ENCODE measurements around the gene ADORA2A. TPM values are rescaled to one million over a fixed set of nuclear protein-coding genes. Genes with fewer than 3 reads are reported as not detected.
A peak's percentile ranks its signal among the peaks of the same experiment; 100 is the strongest.

ADORA2A gene
- total RNA-seq, 2 donors from 2014 or later = 5.9 to 7.1 TPM

GRCh38 chr22:24392218-24392931 lies 35.0 kb upstream of the ADORA2A start:
- peaks cover 12% of the 10 kb centered on the region for H3K36me3 ChIP-seq
- DNase-seq (ENCODE audit: low spot score) = no peak
- peak overlapping the region in 1 of 2 donors; percentile 60 for H3K27ac ChIP-seq
- H3K4me1 ChIP-seq = peaks cover 0 to 58% of the 10 kb centered on the region in 2 donors
- no peak overlapping the region for H3K4me3 ChIP-seq
- TF ChIP-seq, protein P1, sequence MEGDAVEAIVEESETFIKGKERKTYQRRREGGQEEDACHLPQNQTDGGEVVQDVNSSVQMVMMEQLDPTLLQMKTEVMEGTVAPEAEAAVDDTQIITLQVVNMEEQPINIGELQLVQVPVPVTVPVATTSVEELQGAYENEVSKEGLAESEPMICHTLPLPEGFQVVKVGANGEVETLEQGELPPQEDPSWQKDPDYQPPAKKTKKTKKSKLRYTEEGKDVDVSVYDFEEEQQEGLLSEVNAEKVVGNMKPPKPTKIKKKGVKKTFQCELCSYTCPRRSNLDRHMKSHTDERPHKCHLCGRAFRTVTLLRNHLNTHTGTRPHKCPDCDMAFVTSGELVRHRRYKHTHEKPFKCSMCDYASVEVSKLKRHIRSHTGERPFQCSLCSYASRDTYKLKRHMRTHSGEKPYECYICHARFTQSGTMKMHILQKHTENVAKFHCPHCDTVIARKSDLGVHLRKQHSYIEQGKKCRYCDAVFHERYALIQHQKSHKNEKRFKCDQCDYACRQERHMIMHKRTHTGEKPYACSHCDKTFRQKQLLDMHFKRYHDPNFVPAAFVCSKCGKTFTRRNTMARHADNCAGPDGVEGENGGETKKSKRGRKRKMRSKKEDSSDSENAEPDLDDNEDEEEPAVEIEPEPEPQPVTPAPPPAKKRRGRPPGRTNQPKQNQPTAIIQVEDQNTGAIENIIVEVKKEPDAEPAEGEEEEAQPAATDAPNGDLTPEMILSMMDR (IDR thresholded peaks at IDR 0.05) = no peak
- H3K27me3 ChIP-seq = no peaks in the 10 kb centered on the region
- no peaks in the 10 kb centered on the region for H3K9me3 ChIP-seq

DNA sequence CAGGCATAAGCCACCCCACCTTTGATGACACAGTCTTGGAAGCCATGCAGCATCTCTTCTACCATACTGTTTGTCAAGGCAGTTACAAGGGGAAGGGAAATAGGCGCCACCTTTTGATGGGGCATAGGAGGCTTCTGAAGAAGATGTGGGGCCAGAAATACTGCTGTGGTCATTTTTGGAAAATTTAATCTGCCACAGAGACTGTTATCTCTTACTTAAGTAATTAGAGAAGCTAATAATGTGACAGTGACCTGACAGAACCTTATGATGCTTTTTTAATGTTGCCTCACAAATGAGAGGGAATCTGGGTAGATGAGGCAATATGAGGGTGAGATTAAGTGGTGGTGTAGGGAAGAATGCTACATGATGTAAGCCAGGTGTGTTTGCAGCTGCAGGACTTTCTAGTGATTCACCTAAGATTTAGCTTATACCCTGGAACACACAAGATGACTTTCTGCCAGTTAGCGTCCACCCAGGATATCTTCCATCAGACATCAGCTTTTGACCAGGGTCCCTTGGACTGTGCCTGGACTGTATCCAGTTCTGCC lies 34.3 kb upstream of the ADORA2A start:
- Histone ChIP-seq H3K4me3 (no peak overlapping the region), H3K27ac (no peak overlapping the region), H3K4me1 (peaks cover 0 to 63% of the 10 kb centered on the region in 2 donors), H3K9me3 (no peaks in the 10 kb centered on the region), H3K36me3 (peaks cover 17% of the 10 kb centered on the region), H3K27me3 (no peaks in the 10 kb centered on the region)
- DNase-seq (ENCODE audit: low spot score) = no peak
- TF ChIP-seq, protein P1 (IDR thresholded peaks at IDR 0.05) = no peak

GRCh38 chr22:24393848-24394247 lies 33.6 kb upstream of the ADORA2A start:
- Histone ChIP-seq H3K4me1 (peaks cover 0 to 63% of the 10 kb centered on the region in 2 donors), H3K9me3 (no peaks in the 10 kb centered on the region), H3K27me3 (no peaks in the 10 kb centered on the region), H3K4me3 (no peak overlapping the region), H3K27ac (no peak overlapping the region), H3K36me3 (peaks cover 23% of the 10 kb centered on the region)
- DNase-seq (ENCODE audit: low spot score) = no peak
- TF ChIP-seq, protein P1 (IDR thresholded peaks at IDR 0.05) = no peak

DNA sequence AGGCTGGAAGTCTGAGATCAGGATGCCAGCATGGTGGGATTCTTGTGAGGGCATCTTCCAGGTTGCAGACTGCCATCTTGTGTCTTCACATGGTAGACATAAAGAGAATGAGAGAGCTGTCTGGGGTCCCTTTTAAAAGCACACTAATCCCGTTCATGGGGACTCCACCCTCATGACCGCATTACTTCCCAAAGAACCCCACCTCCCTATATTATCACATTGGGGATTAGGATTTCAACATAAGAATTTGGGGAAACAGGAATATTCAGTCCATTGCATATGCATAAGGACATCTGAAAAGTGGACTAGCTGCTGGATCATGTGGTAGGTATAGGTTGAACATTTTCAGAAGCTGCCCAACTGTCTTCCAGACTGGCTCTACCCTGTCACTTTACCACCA lies 33.1 kb upstream of the ADORA2A start:
- Histone ChIP-seq H3K4me1 (peaks cover 0 to 59% of the 10 kb centered on the region in 2 donors), H3K36me3 (peaks cover 26% of the 10 kb centered on the region)

DNA sequence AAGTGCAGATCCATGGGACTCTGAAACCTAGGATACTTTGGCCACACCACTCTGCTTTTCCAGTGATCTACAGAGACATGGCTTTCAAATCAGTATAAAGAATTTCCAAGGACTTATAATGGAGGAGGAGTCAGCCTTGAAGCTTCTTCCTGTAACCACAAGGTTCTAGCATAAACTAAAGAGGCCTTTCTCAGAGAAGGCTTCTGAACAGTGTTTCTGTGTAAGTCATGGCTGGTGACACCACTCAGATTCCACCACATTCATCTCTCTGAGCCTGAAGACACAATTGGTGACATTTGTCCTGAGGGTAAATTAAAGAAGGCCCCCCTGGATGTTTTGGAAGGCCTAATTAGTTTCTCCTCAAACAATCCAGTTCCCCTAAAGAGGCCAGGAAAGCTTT lies 29.0 kb upstream of the ADORA2A start:
- TF ChIP-seq, protein P1 (IDR thresholded peaks at IDR 0.05) = no peak
- no peaks in the 10 kb centered on the region for H3K27me3 ChIP-seq
- no peak overlapping the region for H3K4me3 ChIP-seq
- DNase-seq (ENCODE audit: low spot score) = no peak
- peaks cover 0 to 55% of the 10 kb centered on the region in 2 donors for H3K4me1 ChIP-seq
- H3K27ac ChIP-seq = no peak overlapping the region
- no peaks in the 10 kb centered on the region for H3K9me3 ChIP-seq
- H3K36me3 ChIP-seq = peaks cover 26% of the 10 kb centered on the region

More for the DNA sequence above, 33.1 kb upstream of the ADORA2A start:
- TF ChIP-seq, protein P1 (IDR thresholded peaks at IDR 0.05) = no peak
- H3K27me3 ChIP-seq = no peaks in the 10 kb centered on the region
- no peak overlapping the region for H3K27ac ChIP-seq
- H3K9me3 ChIP-seq = no peaks in the 10 kb centered on the region
- no peak for DNase-seq (ENCODE audit: low spot score)
- no peak overlapping the region for H3K4me3 ChIP-seq

All from right atrium auricular region (tissue), 2 donors.